ENCODE results near the gene MMP13.

MMP13 gene

GRCh38 chr11:102967497-102967896 is 12.0 kb upstream of the MMP13 start:
- DNase-seq (ENCODE audit: low read depth): no peak
- no peak for TF ChIP-seq CTCF (IDR thresholded peaks at IDR 0.05; ENCODE audit: control insufficient read depth, extremely low read depth, insufficient read depth)
- H3K4me3 ChIP-seq (ENCODE audit: low read depth, low read length): no peak overlapping the region

- DNase-seq (ENCODE audit: low read depth): no peak
- TF ChIP-seq CTCF (IDR thresholded peaks at IDR 0.05; ENCODE audit: control insufficient read depth, extremely low read depth, insufficient read depth): no peak
- no peak overlapping the region for H3K4me3 ChIP-seq (ENCODE audit: low read depth, low read length)
These were observed 10.5 kb upstream of the MMP13 start for GRCh38 chr11:102966011-102966410.

GRCh38 chr11:102964867-102965266 is 9.3 kb upstream of the MMP13 start:
- H3K4me3 ChIP-seq (ENCODE audit: low read depth, low read length): no peak overlapping the region
- DNase-seq (ENCODE audit: low read depth): no peak
- TF ChIP-seq CTCF (IDR thresholded peaks at IDR 0.05; ENCODE audit: control insufficient read depth, extremely low read depth, insufficient read depth): no peak

- no peak for DNase-seq (ENCODE audit: low read depth)
- H3K4me3 ChIP-seq (ENCODE audit: low read depth, low read length): no peak overlapping the region
- TF ChIP-seq CTCF (IDR thresholded peaks at IDR 0.05; ENCODE audit: control insufficient read depth, extremely low read depth, insufficient read depth): no peak
These were observed 2.4 kb upstream of the MMP13 start for GRCh38 chr11:102957953-102958352.

GRCh38 chr11:102950622-102951081 is 4.9 kb downstream of the MMP13 start:
- no peak for DNase-seq (ENCODE audit: low read depth)
- no peak overlapping the region for H3K4me3 ChIP-seq (ENCODE audit: low read depth, low read length)
- no peak for TF ChIP-seq CTCF (IDR thresholded peaks at IDR 0.05; ENCODE audit: control insufficient read depth, extremely low read depth, insufficient read depth)

GRCh38 chr11:102946237-102946636 is 9.3 kb downstream of the MMP13 start:
- TF ChIP-seq CTCF (IDR thresholded peaks at IDR 0.05; ENCODE audit: control insufficient read depth, extremely low read depth, insufficient read depth): no peak
- H3K4me3 ChIP-seq (ENCODE audit: low read depth, low read length): no peak overlapping the region
- DNase-seq (ENCODE audit: low read depth): no peak
